Epidermal melanocyte (primary cell): Measurements from ENCODE around the gene FNDC3B.

Experiments used
- DNase-seq: peaks from one replicate; pipeline ENCODE4 v3.0.0; 2011; ENCODE audit warnings: low spot score; ENCODE audit not compliant: insufficient read length

FNDC3B gene

GRCh38 chr3:172209333-172210321 is 170.2 kb downstream of the FNDC3B start:
- no peak for DNase-seq

- no peak for DNase-seq
Observed at GRCh38 chr3:172210355-172210754, 171.0 kb downstream of the FNDC3B start.

GRCh38 chr3:172211123-172211522 is 171.7 kb downstream of the FNDC3B start:
- no peak for DNase-seq

GRCh38 chr3:172213200-172213599 is 173.8 kb downstream of the FNDC3B start:
- no peak for DNase-seq

- no peak for DNase-seq
Observed at GRCh38 chr3:172213904-172214303, 174.5 kb downstream of the FNDC3B start.

GRCh38 chr3:172216267-172216666 is 176.9 kb downstream of the FNDC3B start:
- DNase-seq = no peak

- DNase-seq = no peak
Observed at GRCh38 chr3:172216911-172217310, 177.5 kb downstream of the FNDC3B start.

GRCh38 chr3:172217877-172218276 is 178.5 kb downstream of the FNDC3B start:
- no peak for DNase-seq

GRCh38 chr3:172218350-172219323 is 179.3 kb downstream of the FNDC3B start:
- DNase-seq = no peak

GRCh38 chr3:172219750-172220149 is 180.4 kb downstream of the FNDC3B start:
- no peak for DNase-seq

GRCh38 chr3:172221547-172221946 is 182.2 kb downstream of the FNDC3B start:
- no peak for DNase-seq

- no peak for DNase-seq
Observed at GRCh38 chr3:172222478-172223071, 183.2 kb downstream of the FNDC3B start.

GRCh38 chr3:172223870-172224269 is 184.5 kb downstream of the FNDC3B start:
- no peak for DNase-seq

- DNase-seq = no peak
Observed at GRCh38 chr3:172224560-172225214, 185.3 kb downstream of the FNDC3B start.

GRCh38 chr3:172225215-172225707 is 185.9 kb downstream of the FNDC3B start:
- no peak for DNase-seq

GRCh38 chr3:172226831-172227230 is 187.5 kb downstream of the FNDC3B start:
- no peak for DNase-seq

- DNase-seq = no peak
Observed at GRCh38 chr3:172227340-172228035, 188.1 kb downstream of the FNDC3B start.

GRCh38 chr3:172228036-172228415 is 188.6 kb downstream of the FNDC3B start:
- no peak for DNase-seq

- no peak for DNase-seq
Observed at GRCh38 chr3:172229462-172229861, 190.1 kb downstream of the FNDC3B start.

- no peak for DNase-seq
Observed at GRCh38 chr3:172231318-172231901, 192.0 kb downstream of the FNDC3B start.
